IMR-90 (cell line): ENCODE results near the gene SDHA. TPM values are rescaled to one million over a fixed set of nuclear protein-coding genes. Genes with fewer than 3 reads are reported as not detected.
A peak's percentile ranks its signal among the peaks of the same experiment; 100 is the strongest.

Source experiments
- ATAC-seq: fragments of 200-7000 bp; cut with Tn5 transposase; 2 replicates; pipeline ENCODE4 v1.9.1; 2020; ENCODE audit warnings: low read depth, mild to moderate bottlenecking, moderate library complexity
- BruUV-seq: library from RNA; stranded (reverse); fragments of 400-500 nt; replicated peaks from 2 replicates; lab custom pipeline; 2021; lab: Mats Ljungman, UMichigan
- CTCF ChIA-PET: fragments of 300-600 bp; formaldehyde crosslinking; extraction: SDS; loops from one replicate; lab custom pipeline; 2021; ENCODE audit warnings: antibody characterized with exemption; lab: Yijun Ruan, JAX
- POLR2A ChIA-PET: fragments of 300-600 bp; sonication (Branson Sonifier 250); formaldehyde crosslinking; loops from one replicate; lab custom pipeline; 2022; ENCODE audit warnings: antibody characterized with exemption; ENCODE audit not compliant: unreplicated experiment; lab: Charles Lee
- DNase-seq: peaks from one replicate; pipeline ENCODE4 v3.0.0; 2013
- H2AFZ ChIP-seq: replicated peaks from 2 replicates; pipeline ENCODE3; 2013; ENCODE audit warnings: low read length, mild to moderate bottlenecking; ENCODE audit not compliant: poor library complexity
- H2AK5ac ChIP-seq: 2 replicates; pipeline ENCODE4 v1.6.1; 2013; ENCODE audit warnings: low read depth, low read length, inconsistent platforms
- H2AK9ac ChIP-seq: replicated peaks from 2 replicates; pipeline ENCODE3; 2013; ENCODE audit warnings: mild to moderate bottlenecking, low read depth, low read length, moderate library complexity; ENCODE audit not compliant: poor library complexity
- H2BK120ac ChIP-seq: 2 replicates; pipeline ENCODE4 v1.6.1; 2013; ENCODE audit warnings: low read depth, low read length, inconsistent platforms
- H2BK15ac ChIP-seq: 3 replicates; pipeline ENCODE4 v1.6.1; 2013; ENCODE audit warnings: low read depth, low read length, inconsistent platforms
- H2BK20ac ChIP-seq: 2 replicates; pipeline ENCODE4 v1.6.1; 2013; ENCODE audit warnings: low read depth, mild to moderate bottlenecking, inconsistent platforms, low read length, moderate library complexity
- H2BK5ac ChIP-seq: 2 replicates; pipeline ENCODE4 v1.6.1; 2013; ENCODE audit warnings: mild to moderate bottlenecking, low read depth, low read length, inconsistent platforms; ENCODE audit not compliant: poor library complexity, severe bottlenecking
- H3K14ac ChIP-seq: replicated peaks from 2 replicates; pipeline ENCODE4 v1.6.1; 2013; ENCODE audit warnings: low read depth, low read length, inconsistent platforms
- H3K18ac ChIP-seq: 2 replicates; pipeline ENCODE4 v1.6.1; 2013; ENCODE audit warnings: low read depth, low read length, control low read depth
- H3K23ac ChIP-seq: 2 replicates; pipeline ENCODE4 v1.6.1; 2013; ENCODE audit warnings: low read depth, low read length, inconsistent platforms
- H3K27ac ChIP-seq: 2 replicates; pipeline ENCODE4 v1.5.1; 2013; ENCODE audit warnings: mild to moderate bottlenecking, control low read depth, low read length; ENCODE audit not compliant: insufficient read depth
- H3K27me3 ChIP-seq: 2 replicates; pipeline ENCODE4 v1.6.1; 2013; ENCODE audit warnings: low read length; ENCODE audit not compliant: control insufficient read depth, insufficient read depth
- H3K36me3 ChIP-seq: 2 replicates; pipeline ENCODE4 v1.6.1; 2013; ENCODE audit warnings: low read length, mixed read lengths; ENCODE audit not compliant: control insufficient read depth, insufficient read depth
- H3K4ac ChIP-seq: 2 replicates; pipeline ENCODE4 v1.6.1; 2013; ENCODE audit warnings: low read depth, low read length, inconsistent platforms
- H3K4me1 ChIP-seq: 2 replicates; pipeline ENCODE4 v1.6.1; 2013; ENCODE audit warnings: low read length, mixed read lengths; ENCODE audit not compliant: control insufficient read depth, insufficient read depth
- H3K4me2 ChIP-seq: 2 replicates; pipeline ENCODE4 v1.6.1; 2013; ENCODE audit warnings: low read depth, mild to moderate bottlenecking, control low read depth, low read length, moderate library complexity
- H3K4me3 ChIP-seq: 2 replicates; pipeline ENCODE4 v1.5.1; 2013; ENCODE audit warnings: low read depth, mild to moderate bottlenecking, control low read depth, low read length, moderate library complexity; ENCODE audit not compliant: insufficient read depth
- H3K56ac ChIP-seq: 2 replicates; pipeline ENCODE4 v1.6.1; 2013; ENCODE audit warnings: low read length, inconsistent platforms; ENCODE audit not compliant: insufficient read depth; ENCODE audit errors: extremely low read depth
- H3K79me1 ChIP-seq, 2 experiments: 2 replicates each; pipeline ENCODE4 v1.6.1; 2013; ENCODE audit warnings: low read length in 2 of 2, inconsistent platforms in 1 of 2, low read depth in 1 of 2
- H3K9ac ChIP-seq: 2 replicates; pipeline ENCODE4 v1.6.1; 2013; ENCODE audit warnings: low read depth, low read length, control low read depth
- H3K9me1 ChIP-seq: 2 replicates; pipeline ENCODE4 v1.6.1; 2013; ENCODE audit warnings: low read length, inconsistent platforms; ENCODE audit not compliant: insufficient read depth
- H3K9me3 ChIP-seq: 2 replicates; pipeline ENCODE4 v1.6.1; 2013; ENCODE audit warnings: low read length; ENCODE audit not compliant: control insufficient read depth, insufficient read depth
- H4K20me1 ChIP-seq: 2 replicates; pipeline ENCODE4 v1.6.1; 2013; ENCODE audit warnings: low read length, inconsistent platforms; ENCODE audit not compliant: insufficient read depth
- H4K5ac ChIP-seq: 2 replicates; pipeline ENCODE4 v1.6.1; 2013; ENCODE audit warnings: mild to moderate bottlenecking, low read depth, low read length, control low read depth
- H4K8ac ChIP-seq, 2 experiments: 2 replicates each; pipeline ENCODE4 v1.6.1; 2013; ENCODE audit warnings: low read depth in 2 of 2, low read length in 2 of 2, control low read depth in 1 of 2, inconsistent platforms in 1 of 2
- H4K91ac ChIP-seq: 2 replicates; pipeline ENCODE4 v1.6.1; 2013; ENCODE audit warnings: low read depth, low read length, inconsistent platforms; ENCODE audit not compliant: insufficient read depth
- BHLHE40 ChIP-seq: fragments of 150-350 bp; IDR thresholded peaks from 2 replicates; pipeline ENCODE4 v1.6.1; 2016; ENCODE audit warnings: mild to moderate bottlenecking, low read depth, low read length
- CEBPB ChIP-seq: IDR thresholded peaks from 2 replicates; pipeline ENCODE4 v1.6.1; 2012; ENCODE audit warnings: low read depth, low read length, improper control_type of control experiment
- CHD1 ChIP-seq: IDR thresholded peaks from 2 replicates; pipeline ENCODE4 v1.6.1; 2012; ENCODE audit warnings: low read depth, low read length, improper control_type of control experiment
- CTCF ChIP-seq: conservative IDR thresholded peaks from 2 replicates; pipeline ENCODE4 v1.5.1; 2012; ENCODE audit warnings: mild to moderate bottlenecking, low read depth, low read length, improper control_type of control experiment
- FOS ChIP-seq: fragments of 150-350 bp; IDR thresholded peaks from 2 replicates; pipeline ENCODE4 v1.6.1; 2016; ENCODE audit warnings: low read depth, low read length
- MAFK ChIP-seq: IDR thresholded peaks from 2 replicates; pipeline ENCODE4 v1.6.1; 2012; ENCODE audit warnings: low read depth, low read length, improper control_type of control experiment
- MXI1 ChIP-seq: IDR thresholded peaks from 2 replicates; pipeline ENCODE4 v1.6.1; 2012; ENCODE audit warnings: low read depth, mild to moderate bottlenecking, low read length, moderate library complexity, borderline replicate concordance
- NFE2L2 ChIP-seq: fragments of 150-350 bp; IDR thresholded peaks from 2 replicates; pipeline ENCODE4 v1.6.1; 2016; ENCODE audit warnings: low read depth, mild to moderate bottlenecking, low read length
- POLR2A ChIP-seq: IDR thresholded peaks from 2 replicates; pipeline ENCODE4 v1.6.1; 2012; ENCODE audit warnings: mild to moderate bottlenecking, low read depth, low read length
- RAD21 ChIP-seq: IDR thresholded peaks from 2 replicates; pipeline ENCODE4 v1.6.1; 2012; ENCODE audit warnings: low read length, improper control_type of control experiment
- RCOR1 ChIP-seq: IDR thresholded peaks from 2 replicates; pipeline ENCODE4 v1.6.1; 2012; ENCODE audit warnings: mild to moderate bottlenecking, low read length, improper control_type of control experiment; ENCODE audit not compliant: insufficient replicate concordance
- RFX5 ChIP-seq: IDR thresholded peaks from 2 replicates; pipeline ENCODE4 v1.8.0; 2012; ENCODE audit warnings: low read depth, mild to moderate bottlenecking, low read length, moderate library complexity
- SMC3 ChIP-seq: fragments of 150-350 bp; IDR thresholded peaks from 2 replicates; pipeline ENCODE4 v1.6.1; 2016; ENCODE audit warnings: low read depth, mild to moderate bottlenecking, antibody characterized with exemption, low read length, moderate library complexity
- USF2 ChIP-seq: fragments of 150-350 bp; IDR thresholded peaks from 2 replicates; pipeline ENCODE4 v1.6.1; 2017; ENCODE audit warnings: mild to moderate bottlenecking, antibody characterized with exemption, low read length, low read depth
- WGBS, 2 experiments: methylation state at CpG; one replicate each; pipeline versions ENCODE4 v1.1.5 to v1.1.7; 2013; ENCODE audit warnings: missing lambda C conversion rate in 2 of 2; ENCODE audit not compliant: insufficient read length in 1 of 2; ENCODE audit errors: extremely low coverage in 2 of 2; 5-methylcytosine and 5-hydroxymethylcytosine counted together
- dilution Hi-C: fragments of 300-500 bp; cut with HindIII; formaldehyde crosslinking; loops from one replicate; pipeline ENCODE4 v1.14.3; 2018; ENCODE audit warnings: low sequenced_read_pairs; ENCODE audit not compliant: unreplicated experiment
- in situ Hi-C: fragments of 300-500 bp; cut with MboI; formaldehyde crosslinking; loops from 3 replicates; pipeline ENCODE4 v1.14.3; 2019; ENCODE audit warnings: low sequenced_read_pairs, inconsistent platforms, mixed read lengths
- intact Hi-C: fragments of 100-400 bp; cut with micrococcal nuclease; formaldehyde crosslinking; loops from 2 replicates; pipeline ENCODE4 v1.10.0; 2022
- polyA plus RNA-seq, 3 experiments: library from polyadenylated mRNA; depleted of rRNA; stranded (reverse); fragments of >200 nt; gene quantifications; 2 replicates each; pipeline ENCODE4 v1.2.3, GENCODE V29; 2012; ENCODE audit warnings: low replicate concordance in 1 of 3
- total RNA-seq: library from RNA; depleted of rRNA; stranded (reverse); fragments of >200 nt; gene quantifications from 2 replicates; pipeline ENCODE4 v1.2.3, GENCODE V29; 2012
- TF ChIP-seq, protein P1 (sequence below): fragments of 150-350 bp; IDR thresholded peaks from 2 replicates; pipeline ENCODE4 v1.6.1; 2016; ENCODE audit warnings: low read depth, mild to moderate bottlenecking, low read length, moderate library complexity, borderline replicate concordance

The SDHA gene
- total and polyA plus RNA-seq, 2 of the 4 experiments (the other 2 are of a cell fraction): 105 to 121 TPM

DNA sequence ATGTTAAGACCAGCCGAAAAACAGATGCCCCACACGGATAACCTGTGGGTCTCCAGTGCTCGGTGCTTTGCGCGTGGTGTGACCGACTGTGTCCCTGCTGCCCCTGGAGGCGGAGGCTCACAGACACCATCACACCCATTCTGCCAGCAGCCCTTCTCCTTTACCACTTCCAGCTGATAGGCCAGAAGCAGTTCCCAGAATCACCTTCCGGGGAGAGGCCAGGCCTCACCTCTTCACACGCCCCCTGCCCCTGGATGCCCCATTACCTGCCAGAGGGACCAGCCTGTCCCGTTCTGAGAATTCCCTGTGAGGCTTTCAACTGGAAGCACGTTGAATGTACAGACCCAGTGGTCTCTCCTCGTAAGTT, 48.4 kb upstream of the SDHA start:
- in situ Hi-C loops (no loop called here), dilution Hi-C loops (no loop called here), intact Hi-C loops (no loop called here)
- H2AK9ac ChIP-seq: peak overlapping the region; percentile 58
- 0 out of 2 replicates have a peak, but pooled peaks cover 3% of the 10 kb centered on the region for H3K27me3 ChIP-seq
- WGBS, 2 experiments: 92% methylated on average over 3 of the region's 12 CpGs; no CpG with 5 or more reads in 1 of the 2 experiments
- BruUV-seq: no TSS peak
- no peak overlapping the region; the same call in 1 of the 2 replicates for H3K56ac ChIP-seq
- POLR2A ChIA-PET: no interaction called here
- H3K9me1 ChIP-seq: peaks cover 24% of the 10 kb centered on the region; the same call in 1 of the 2 replicates
- H4K20me1 ChIP-seq: no peaks in the 10 kb centered on the region
- ATAC-seq (no peak), DNase-seq (no peak)
- no peak overlapping the region for H3K4me2 ChIP-seq
- H2BK120ac ChIP-seq: peak overlapping the region; percentile 89
- peak overlapping the region; percentile 67 to 81; a peak in 2 of 4 replicates for H4K8ac ChIP-seq
- no peak overlapping the region for H3K9ac ChIP-seq
- H3K14ac ChIP-seq: peak overlapping the region; percentile 52
- H3K18ac ChIP-seq: peak overlapping the region; percentile 12; the same call in 1 of the 2 replicates
- H3K4me1 ChIP-seq: peaks cover 19% of the 10 kb centered on the region
- H2BK20ac ChIP-seq: peak overlapping the region; percentile 91; the same call in 1 of the 2 replicates
- CTCF ChIA-PET: interaction anchor here (3.2 kb wide), 1 partner anchor 18 kb away, joined by 19 read pairs; no protein-coding TSS in a partner anchor
- H3K4me3 ChIP-seq: no peak overlapping the region
- H3K4ac ChIP-seq: peak overlapping the region; percentile 75
- H2AFZ ChIP-seq: peak overlapping the region; percentile 66
- H3K79me1 ChIP-seq: no peaks in the 10 kb centered on the region; a peak in 1 of 4 replicates
- H4K5ac ChIP-seq: no peak overlapping the region
- peak overlapping the region; percentile 54 for H2BK5ac ChIP-seq
- H3K27ac ChIP-seq: peak overlapping the region; percentile 68; the same call in 1 of the 2 replicates
- H2BK15ac ChIP-seq: peak overlapping the region; percentile 95; the same call in 2 of the 3 replicates
- 0 out of 2 replicates have a peak overlapping the region, but pooled peaks have one; percentile 17 for H3K23ac ChIP-seq
- peak overlapping the region; percentile 92 for H4K91ac ChIP-seq
- H3K36me3 ChIP-seq: no peaks in the 10 kb centered on the region
- no peak for TF ChIP-seq CTCF
- no peak for TF ChIP-seq CHD1
- TF ChIP-seq FOS: no peak
- no peak for TF ChIP-seq SMC3
- TF ChIP-seq CEBPB: no peak
- TF ChIP-seq BHLHE40: no peak
- no peak for TF ChIP-seq RAD21
- TF ChIP-seq POLR2A: no peak
- TF ChIP-seq, protein P1, sequence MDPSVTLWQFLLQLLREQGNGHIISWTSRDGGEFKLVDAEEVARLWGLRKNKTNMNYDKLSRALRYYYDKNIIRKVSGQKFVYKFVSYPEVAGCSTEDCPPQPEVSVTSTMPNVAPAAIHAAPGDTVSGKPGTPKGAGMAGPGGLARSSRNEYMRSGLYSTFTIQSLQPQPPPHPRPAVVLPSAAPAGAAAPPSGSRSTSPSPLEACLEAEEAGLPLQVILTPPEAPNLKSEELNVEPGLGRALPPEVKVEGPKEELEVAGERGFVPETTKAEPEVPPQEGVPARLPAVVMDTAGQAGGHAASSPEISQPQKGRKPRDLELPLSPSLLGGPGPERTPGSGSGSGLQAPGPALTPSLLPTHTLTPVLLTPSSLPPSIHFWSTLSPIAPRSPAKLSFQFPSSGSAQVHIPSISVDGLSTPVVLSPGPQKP: no peak
- no peak for TF ChIP-seq USF2
- no peak for TF ChIP-seq RCOR1
- no peak for TF ChIP-seq NFE2L2
- no peak for TF ChIP-seq MAFK
- no peak for TF ChIP-seq RFX5
- no peak for TF ChIP-seq MXI1
- peak overlapping the region; percentile 98 for H2AK5ac ChIP-seq
- no peaks in the 10 kb centered on the region for H3K9me3 ChIP-seq
